SIG-M5 (cell line): ENCODE measurements around the gene SNX9.

Experiments used
- DNase-seq: peaks from one replicate; lab custom pipeline; 2025; lab: John Stamatoyannopoulos, UW

The SNX9 gene

DNA sequence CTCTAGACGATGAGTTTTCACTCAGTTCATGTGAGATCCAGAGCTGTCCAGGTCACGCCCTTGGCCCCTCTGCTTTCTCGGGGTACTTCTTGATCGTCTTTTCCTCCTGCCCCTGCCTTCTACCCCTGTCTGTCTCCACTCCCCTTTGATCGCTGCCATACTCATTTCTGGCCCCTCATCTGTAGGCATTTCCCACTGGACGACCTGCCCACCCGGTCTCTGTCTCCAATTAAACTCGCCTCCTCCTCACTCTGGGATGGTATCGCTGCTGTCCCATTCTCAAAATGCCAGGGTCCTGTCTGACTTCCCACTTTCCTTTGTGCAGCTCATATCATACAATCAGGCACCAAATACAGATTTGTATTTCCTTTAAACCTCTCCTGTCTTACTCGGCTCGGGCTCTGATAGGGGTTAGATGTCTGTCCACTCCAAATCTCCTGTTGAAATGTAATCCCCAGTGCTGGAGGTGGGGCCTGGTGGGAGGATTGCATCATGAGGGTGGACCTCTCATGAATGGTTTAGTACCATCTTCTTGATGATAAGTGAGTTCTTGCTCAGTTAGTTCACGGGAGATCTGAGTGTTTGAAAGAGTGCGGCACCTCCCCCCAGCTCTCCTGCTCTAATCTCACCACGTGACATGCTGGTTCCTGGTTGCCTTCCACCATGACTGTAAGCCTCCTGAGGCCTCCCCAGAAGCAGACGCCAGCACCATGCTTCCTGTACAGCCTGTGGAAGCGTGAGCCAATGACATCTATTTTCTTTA lies 155.2 kb downstream of the SNX9 start:
- DNase-seq = no peak

DNA sequence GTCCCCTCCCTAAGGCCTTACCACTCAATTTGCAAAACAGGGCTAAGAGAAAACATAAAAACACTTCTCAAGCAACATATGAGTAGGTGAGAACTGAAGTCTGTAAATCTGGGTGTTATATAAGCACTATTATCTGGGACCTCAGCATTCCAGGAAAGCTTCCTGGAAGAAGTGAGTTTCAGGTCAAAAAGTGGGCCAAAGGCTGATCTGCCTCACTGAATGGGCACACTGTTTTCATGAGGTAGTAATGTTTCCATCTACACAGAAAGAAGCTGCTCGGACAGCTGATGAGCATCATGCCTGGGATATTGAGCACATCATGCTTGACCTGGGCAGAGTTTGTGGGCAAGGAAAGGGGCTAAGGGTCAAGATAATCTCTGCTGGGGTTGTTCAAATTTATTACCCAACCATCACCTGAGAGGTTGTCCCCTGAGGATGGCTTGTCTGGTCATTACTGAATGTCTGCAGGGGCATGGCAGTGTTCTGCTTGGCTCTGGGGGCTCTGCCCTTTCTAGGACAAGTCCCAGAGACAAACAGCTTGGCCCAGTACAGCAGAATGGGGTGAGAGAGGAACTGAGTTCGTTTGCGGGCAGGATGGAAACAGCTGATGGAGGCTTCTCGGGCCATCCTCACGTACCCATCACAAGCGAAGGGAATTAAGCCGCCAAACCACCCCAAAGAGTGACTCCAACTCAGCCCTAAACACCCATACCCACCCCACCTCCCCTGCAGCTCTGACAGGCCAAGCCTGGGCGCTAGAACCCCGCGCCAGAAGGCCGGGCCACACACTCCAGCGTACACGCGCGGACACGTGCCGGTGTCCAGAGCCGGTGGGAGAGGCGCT lies 157.5 kb downstream of the SNX9 start:
- no peak for DNase-seq

DNA sequence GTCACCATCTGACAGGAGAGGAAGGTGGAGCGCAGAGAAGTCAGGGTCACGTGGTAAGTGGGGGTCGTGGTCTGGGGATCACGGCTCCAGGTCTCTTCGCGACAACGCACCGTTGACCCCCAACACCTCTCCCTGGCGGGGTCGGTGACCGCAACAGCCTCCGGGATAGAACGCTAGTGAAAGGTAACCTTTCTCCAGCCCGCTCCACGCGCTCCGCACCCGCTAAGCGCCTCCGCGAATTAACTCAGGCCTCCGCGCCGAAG lies 158.0 kb downstream of the SNX9 start:
- no peak for DNase-seq

DNA sequence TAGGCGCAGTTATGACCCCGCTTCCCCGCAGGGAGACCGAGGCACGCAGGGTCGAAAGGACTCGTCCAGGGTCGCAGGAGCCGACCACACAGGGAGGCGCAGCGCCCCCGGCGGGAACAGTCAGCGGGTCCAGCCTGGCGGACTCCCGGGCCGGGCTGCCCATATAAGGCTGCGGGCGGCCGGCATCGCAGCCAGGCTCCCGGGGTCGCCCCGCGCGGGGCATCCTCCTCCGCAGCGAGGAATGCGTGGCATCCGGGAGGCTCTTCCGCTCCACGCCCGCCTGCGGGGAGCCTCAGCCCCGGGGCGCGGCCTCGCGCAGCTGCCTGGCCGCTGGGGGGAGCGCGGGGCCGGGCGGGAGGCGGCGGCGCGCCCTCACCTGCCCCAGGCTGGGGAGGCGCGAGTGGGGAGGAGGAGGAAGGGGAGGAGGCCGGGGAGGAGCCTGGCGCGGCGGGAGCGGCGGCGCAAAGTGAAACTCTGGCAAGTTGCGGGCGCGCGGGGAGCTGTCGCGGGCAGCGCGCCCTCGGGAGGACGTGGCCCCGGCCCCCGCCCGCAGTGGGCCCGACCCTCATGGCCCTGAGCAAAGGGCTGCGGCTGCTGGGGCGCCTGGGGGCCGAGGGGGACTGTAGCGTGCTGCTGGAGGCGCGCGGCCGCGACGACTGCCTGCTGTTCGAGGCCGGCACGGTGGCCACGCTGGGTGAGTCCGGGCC lies 158.5 kb downstream of the SNX9 start, which contains the start of gene SYNJ2:
Gene SYNJ2 (plus strand): TSS at position 469 of the 707 bp plus-strand sequence. CDS start 99 bp downstream, at position 568.
- DNase-seq = no peak

DNA sequence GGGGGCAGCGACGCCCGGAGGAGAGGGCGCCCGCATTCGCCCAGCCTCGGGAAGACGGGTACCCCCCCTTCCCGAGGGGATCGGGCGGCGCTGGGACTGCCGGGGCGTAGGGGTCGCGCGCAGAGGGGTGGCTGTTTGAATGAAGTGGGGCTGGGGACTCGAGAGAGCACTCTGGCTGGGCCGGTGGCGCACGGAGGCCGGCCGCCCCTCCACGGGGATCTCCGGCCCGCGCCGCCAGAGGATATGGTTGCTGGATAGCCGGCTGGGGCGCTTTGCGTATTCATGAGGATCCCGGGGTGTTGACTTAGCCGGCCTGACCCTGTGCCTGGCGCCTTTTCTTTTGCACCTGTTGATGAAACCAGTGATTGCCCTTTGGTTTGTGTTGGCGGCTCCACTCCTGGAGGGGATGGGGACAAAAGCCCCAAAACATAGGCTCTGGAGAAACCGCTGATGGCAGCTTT lies 159.1 kb downstream of the SNX9 start:
- no peak for DNase-seq

DNA sequence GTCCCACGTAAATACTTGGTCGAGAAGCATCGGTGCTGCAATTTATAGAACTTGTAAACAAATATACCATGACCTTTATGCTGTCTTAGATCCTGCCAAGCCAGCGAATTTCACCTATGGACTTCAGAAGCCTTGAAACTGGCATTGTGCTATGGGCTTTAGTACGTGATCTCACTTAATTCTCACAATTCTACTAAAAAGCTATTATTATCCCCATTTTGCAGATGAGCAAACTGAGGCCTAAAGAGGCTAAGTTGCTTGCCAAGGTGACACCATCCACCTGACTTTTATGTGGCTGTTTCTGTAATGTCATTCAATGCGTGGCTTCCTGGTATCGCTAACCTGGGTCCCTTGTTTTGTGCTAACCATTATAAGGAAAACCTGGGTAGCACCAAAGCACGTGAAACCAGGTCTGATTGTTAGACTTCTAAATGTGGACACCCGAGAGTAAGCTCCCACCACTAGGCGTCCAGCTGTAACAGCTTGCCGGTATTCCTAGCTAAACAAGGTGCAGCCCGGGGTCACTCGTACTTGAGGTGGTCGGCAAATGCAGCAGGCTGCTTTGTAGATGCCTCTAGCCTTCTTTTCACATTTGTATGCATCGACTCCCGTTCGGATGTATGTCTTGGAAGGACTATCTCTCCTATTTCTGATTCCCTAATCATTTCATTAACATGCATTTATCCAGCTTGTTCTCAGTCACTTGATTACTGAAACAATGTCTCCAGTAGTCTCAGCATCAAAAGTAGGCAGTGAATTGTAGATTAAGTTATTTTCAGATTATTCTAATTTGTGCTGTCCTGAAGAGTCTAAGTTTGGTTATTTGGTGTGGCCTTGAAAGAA lies 159.7 kb downstream of the SNX9 start:
- no peak for DNase-seq

DNA sequence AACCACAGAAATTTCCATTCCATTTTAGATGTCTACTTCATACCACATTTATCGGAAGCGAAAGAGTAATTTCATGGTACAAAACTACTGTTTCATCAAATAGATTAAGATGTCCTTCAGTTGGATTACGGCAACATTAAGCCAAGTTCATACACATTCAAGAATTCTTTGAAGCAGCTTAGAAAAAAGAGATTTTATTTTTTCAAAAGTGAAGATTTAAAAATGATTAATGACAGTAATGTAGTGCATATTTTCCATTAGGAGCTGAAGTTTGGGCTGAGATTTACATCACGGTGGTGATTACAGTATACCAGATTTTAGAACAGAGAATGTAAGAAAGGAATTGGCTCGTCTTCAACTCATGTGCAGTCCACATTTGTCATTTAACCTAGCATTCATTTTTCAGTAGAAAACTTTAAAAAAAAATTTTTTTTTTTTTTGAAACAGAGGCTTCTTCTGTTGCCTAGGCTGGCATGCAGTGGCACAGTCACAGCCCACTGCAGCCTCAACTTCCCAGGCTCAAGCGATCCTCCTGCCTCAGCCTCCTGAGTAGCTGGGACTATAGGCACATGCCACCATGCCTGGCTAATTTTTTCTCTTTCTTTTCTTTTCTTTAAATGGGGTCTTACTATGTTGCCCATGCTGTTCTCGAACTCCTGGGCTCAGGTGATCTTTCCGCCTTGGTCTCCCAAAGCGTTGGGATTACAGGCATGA lies 160.5 kb downstream of the SNX9 start:
- DNase-seq = no peak

DNA sequence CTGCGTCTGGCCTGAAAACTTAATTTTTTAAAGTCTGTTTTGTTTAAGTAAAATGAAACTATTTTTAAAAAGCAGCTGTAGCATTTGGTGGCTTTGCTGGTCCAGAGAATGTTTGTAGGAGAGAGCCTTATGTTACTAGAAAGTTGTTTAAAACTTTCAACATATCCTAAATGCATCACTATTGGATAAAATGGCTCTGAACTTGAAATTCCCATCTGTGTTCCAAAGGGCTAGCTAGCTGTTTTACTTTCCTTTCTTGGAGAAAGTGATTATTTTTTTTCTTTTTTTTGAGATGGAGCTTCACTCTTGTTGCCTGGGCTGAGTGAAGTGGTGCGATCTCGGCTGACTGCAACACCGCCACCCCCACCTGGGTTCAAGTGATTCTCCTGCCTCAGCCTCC lies 161.1 kb downstream of the SNX9 start:
- no peak for DNase-seq

DNA sequence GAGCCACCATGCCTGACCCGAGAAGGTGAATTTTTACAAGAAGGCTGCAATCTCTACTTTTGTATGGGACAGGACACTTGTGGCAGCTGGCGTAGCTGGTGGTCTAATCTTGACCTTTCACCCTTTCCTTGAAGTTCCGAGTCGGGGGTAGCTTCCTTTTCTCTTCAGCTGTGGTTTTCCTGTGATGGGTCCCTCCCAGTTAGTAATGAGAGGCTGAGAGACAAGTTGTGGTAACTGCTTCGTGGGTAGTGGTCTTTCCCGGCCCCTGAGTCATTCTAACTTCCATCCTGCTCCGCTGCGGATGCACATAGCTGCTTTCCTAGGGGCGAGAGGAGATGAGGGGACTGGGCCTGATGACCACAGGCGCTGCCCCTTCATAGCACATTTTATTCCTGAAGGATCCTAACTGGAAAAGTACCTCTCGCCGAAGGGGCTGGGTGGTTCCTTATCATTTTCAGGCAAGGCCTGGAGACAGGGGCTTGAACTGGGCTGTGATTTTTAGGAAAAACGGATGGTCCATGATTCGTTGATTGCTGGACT lies 161.7 kb downstream of the SNX9 start:
- no peak for DNase-seq

DNA sequence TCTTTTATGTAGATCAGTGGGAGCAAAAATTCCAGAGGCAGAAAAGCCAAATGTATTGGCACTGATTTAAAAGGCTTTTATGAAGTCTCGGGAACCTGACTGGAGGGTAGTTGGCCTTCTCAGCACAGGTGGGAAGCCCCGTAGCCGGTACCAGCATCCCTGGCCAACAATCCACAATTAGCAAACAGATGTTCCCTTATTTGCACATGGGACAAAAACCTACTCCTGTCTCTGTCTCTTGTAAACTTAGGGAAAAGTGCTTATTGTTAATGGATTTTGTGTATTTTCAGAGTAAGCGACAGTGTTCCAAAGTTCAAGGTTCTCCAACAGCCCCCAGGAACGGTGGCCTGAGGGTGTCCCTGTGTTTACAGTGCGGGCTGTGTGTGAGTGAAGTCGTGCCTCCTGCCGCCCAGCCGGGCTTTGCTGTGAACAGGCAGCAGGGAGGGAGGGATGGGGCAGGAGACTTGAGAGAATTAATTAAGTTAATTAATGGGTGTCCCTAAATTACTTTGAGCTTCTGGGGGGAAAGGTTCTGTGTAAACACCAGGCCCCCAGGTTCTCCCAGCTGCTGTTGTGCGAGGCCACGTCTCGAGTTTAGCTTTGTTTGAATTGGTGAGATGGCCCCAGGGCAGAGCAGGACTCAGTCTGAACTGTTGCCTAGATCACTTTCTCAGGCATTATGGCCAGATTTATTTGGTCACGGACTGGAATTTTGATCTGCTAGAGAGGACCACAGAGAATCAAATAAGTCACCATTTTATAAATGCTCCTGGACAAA lies 162.5 kb downstream of the SNX9 start:
- DNase-seq = no peak

DNA sequence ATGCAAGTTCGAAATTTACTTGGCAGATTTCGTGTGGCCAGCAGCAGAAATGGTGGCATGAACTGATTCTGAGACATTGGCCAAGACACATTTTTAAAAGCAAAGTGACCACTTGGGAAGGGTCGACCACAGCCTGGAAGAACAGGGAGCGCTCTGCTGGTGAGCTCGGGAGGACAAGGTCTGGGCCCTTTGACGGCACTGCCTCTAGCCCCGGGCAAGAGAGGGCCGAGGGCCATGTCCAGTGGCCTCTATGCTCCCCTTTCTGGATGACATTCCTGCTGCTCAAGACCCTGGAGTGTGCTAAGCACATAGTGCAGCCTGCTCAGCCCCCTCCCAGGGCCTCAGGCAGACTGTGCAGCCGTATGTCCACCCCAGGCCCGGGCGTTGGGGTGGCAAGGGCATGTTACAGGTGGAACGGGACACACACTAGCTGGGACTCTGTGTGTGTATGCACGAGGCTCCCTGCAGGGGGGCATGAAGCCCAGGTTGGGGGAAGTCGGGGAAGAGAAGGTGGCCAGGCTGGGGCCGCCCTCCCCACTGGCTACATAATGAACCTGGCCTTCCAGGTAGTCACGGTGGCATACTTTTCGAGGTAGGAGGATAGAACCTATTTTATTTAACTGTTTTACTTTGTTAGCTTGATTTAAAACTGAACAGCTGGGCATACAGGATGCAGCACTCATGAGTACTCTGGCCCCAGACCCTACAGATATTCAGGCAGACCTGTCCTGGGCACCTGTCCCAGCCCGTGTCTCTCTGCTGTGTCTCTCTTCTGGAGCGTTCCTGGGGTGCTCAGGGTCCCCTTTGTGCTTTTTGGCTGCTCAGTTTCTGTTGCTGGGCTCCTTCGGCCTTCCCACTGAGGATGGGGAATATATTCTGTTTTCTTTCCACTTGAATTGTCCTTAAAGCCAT lies 165.0 kb downstream of the SNX9 start:
- DNase-seq = no peak

DNA sequence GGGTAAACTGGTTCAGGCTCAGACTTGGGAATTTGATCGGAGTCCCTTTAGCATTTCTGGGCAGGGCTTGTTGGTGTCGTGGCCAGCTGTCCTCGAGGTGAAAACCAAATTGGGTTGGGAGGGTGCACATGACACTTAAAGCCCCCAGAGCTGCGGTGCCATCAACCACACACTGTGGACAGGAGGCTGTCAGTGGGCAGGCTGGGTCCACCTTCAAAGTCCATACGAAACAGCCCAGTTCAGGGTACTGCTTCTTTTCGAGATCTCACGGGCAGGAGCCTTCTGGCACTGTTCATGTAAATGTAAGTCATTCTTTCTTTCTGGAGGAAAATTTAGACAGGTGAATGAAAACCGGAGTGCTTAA lies 165.6 kb downstream of the SNX9 start:
- no peak for DNase-seq

DNA sequence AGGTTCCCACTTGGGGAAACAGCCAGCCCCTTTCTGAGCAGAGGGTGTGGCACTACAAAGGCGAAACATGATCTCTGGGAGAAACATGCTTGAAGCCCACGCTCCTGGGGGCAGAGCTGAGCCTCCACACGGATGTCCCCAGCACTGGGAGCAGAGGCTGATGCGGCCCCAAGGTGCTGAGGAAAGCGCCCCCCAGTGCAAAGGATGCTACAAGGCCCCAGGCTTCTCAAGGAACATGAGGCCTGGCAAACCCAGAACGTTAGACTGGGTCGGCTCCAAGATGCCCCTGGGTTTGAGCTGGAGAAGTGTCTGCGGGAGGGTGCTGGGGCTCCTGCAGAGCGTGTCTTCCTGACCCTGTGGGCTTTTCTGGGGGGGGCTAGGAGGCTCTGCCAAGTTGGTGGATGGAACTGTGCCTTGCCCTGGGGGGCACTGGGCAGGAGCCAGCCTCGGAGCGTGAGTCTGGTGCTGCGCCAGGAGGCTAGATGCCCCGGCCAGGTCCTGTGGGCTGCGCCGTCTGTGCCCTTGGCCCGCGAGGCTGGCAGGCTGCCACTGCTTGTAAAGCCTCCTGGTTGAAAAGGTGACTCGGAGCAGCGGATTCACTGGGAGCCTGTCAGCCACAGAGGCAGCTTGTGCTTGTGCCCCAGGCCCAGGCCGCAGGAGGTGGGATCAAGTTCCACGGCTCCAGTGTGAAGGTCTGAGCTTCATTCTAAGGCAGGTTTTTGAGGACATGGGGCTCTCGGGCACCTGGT lies 166.7 kb downstream of the SNX9 start:
- no peak for DNase-seq

DNA sequence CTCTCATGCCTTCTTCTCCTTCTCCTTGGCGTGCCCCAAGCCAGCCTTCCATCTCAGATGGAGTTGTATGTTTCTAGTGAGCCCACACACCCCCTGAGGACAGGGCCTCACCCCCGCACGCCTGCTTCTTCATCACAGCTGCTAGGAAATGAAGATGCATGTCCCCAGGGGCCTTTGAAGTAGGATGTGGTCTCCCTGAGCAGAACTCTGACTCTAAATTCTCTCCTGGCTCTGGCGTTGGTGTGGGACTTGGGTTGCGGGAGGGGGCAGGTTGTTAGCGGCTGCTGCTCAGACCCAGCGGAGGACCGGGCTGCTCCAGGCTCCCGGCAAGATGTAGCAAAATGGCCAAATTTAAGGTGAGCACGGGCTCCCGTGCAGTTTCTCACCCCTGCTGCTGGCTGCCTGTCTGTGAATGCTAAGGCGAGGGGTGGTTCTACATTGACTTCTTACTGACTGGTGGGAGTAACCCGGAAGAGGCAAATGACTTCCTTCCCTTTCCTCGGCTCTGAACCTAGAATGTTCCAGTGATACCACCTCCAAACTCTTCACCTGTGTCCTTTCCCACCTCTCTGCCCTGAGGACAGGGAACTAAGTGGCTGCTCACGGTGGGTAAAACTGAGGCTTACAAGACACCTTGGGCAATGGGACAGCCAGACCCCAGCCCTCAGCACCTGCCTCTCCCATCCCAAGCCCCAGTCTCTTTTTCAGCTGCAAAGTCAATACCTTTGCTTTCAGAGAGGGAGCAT lies 167.4 kb downstream of the SNX9 start:
- DNase-seq = no peak

DNA sequence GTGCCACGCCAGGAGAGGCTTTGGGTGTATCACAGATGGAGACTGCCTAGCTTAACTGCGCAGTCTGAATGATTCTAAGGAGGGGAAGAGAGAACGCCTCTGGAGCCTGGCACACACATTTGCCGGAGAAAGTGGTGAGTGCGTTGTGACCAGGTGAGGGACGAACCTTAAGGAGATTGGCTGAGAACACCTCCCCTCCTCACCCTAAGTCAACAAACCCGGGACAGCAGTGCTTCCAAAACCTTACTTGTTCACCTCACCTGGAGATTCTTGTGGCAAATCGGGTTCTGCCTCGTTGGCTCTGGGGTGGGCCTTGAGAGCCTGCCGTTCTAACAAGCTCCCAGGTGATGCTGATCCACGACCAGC lies 168.0 kb downstream of the SNX9 start:
- DNase-seq = no peak

DNA sequence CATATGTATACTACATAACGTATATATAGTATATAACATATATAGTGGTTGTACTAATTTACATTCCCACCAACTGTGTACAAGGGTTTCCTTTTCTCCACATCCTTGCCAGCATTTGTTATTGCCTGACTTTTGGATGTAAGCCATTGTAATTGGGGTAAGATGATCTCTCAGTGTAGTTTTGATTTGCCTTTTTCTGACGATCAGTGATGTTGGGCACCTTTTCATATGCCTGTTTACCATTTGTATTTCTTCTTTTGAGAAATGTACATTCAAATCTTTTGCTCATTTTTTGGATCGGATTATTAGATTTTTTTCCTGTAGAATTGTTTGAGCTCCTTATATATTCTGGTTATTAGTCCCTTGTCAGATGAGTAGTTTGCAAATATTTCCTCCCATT lies 170.0 kb downstream of the SNX9 start:
- no peak for DNase-seq

DNA sequence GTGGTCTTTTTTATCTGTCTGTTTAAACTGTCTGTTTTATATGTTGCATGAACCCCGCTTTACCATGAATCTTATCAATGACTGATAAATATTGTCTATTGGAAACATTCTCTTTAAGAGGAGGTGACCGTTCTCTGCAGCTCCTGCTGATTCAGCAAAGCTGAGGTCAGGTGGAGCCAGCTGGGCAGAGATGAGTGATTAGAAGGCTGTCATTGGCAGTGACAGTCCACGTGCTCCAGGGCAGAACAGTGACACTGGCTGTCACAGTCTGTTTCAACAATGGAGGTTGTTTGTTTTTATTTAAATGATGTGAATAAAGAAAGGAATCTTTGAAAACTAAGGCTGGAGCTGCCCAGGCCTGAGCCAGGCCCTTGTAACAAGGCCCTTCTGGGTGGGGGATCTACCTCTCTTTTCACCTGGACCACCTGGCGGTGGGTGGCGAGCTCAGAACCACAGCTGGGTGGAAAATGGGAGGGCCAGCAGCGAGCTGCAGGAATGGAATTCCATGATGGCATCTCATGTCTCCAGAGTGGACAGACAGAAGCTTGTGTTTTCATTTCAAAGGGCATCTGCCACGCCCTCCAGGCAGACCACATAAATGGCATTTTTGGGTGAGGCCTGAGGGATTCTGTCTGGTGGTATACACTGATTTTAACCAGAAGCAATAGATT lies 171.2 kb downstream of the SNX9 start:
- DNase-seq = no peak
